D721Med (cell line): Measurements from ENCODE around the gene SIRT6.
"Not testable (repeated sequence)": the region's sequence is repeated elsewhere in the genome, so short reads cannot be mapped to it uniquely, and the experiment has no call there.

Experiments used
- DNase-seq: peaks from one replicate; pipeline ENCODE4 v3.0.0; 2011; ENCODE audit warnings: low spot score; ENCODE audit not compliant: insufficient read length
- FAIRE-seq: peaks from 2 replicates; lab custom pipeline; 2011; peaks lifted over from hg19 to GRCh38; lab: Jason Lieb, UNC
- TF ChIP-seq, protein P1 (sequence below): IDR thresholded peaks from 2 replicates; pipeline ENCODE4 v1.5.1; 2012; ENCODE audit warnings: mild to moderate bottlenecking, control low read depth; ENCODE audit not compliant: insufficient read depth; ENCODE audit errors: missing control alignments

The SIRT6 gene

DNA sequence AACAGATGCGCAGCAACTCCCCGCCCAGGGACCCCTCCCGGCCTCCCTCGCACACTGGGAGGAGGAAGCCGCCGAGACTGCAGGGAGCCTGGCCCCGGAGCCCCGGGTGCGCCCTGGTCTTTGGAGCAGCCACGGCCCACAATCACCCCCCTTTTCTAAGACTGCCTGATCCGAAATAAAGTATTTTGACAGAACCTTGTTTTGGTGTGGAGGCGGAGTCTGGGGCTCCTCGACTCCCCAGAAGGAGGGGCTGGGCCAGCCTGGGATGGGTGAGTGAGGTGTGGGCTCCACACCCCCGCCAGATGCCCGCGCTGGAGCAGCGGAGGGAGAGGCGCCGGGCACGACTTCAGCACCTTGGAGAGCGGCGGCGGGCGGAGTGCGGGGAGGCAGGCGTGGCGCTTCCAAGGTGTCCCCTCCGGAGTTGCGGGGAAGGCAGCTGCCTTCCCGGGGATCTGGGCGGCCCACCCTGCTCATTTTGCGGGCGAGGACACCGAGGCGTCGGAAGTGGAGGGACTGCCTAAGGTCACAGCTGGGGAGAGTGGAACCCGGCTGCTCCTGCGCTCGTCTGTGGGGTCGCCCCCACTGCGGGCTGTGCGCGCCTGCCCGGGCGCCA lies 9.4 kb downstream of the SIRT6 start:
- FAIRE-seq (no peak), DNase-seq (no peak)
- TF ChIP-seq, protein P1, sequence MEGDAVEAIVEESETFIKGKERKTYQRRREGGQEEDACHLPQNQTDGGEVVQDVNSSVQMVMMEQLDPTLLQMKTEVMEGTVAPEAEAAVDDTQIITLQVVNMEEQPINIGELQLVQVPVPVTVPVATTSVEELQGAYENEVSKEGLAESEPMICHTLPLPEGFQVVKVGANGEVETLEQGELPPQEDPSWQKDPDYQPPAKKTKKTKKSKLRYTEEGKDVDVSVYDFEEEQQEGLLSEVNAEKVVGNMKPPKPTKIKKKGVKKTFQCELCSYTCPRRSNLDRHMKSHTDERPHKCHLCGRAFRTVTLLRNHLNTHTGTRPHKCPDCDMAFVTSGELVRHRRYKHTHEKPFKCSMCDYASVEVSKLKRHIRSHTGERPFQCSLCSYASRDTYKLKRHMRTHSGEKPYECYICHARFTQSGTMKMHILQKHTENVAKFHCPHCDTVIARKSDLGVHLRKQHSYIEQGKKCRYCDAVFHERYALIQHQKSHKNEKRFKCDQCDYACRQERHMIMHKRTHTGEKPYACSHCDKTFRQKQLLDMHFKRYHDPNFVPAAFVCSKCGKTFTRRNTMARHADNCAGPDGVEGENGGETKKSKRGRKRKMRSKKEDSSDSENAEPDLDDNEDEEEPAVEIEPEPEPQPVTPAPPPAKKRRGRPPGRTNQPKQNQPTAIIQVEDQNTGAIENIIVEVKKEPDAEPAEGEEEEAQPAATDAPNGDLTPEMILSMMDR = no peak

DNA sequence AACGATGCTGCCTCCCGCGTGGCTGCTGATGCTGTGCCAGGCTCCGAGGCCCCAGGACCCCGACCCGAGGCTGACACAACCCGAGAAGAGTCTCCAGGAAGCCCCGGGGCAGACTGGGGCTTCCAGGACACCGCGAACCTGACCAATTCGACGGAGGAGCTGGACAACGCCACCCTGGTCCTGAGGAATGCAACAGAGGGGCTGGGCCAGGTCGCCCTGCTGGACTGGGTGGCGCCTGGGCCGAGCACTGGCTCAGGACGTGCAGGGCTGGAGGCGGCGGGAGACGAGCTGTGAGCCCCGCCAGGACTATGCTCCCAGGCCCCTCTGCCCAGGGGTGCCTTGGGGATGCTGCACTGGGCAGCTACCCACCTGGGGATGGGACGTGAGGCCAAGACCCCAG lies 10.7 kb downstream of the SIRT6 start:
- DNase-seq (no peak), FAIRE-seq (no peak)
- TF ChIP-seq, protein P1 = no peak

DNA sequence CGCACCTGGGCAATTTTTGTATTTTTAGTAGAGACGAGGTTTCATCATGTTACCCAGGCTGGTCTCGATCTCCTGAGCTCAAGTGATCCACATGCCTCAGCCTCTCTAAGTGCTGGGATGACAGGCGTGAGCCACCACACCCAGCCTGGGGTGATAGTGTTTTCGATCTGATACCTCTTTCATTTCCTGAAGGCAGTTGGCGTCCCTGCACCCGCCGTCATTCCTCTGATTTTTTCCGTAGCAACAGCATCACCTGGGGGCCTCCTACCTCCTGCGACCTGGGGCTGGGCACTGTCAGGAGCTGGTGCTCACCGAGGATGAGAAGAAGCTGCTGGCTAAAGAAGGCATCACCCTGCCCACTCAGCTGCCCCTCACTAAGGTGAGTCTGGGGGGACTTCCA lies 18.1 kb downstream of the SIRT6 start:
- FAIRE-seq = no peak
- DNase-seq = no peak
- TF ChIP-seq, protein P1 = no peak

DNA sequence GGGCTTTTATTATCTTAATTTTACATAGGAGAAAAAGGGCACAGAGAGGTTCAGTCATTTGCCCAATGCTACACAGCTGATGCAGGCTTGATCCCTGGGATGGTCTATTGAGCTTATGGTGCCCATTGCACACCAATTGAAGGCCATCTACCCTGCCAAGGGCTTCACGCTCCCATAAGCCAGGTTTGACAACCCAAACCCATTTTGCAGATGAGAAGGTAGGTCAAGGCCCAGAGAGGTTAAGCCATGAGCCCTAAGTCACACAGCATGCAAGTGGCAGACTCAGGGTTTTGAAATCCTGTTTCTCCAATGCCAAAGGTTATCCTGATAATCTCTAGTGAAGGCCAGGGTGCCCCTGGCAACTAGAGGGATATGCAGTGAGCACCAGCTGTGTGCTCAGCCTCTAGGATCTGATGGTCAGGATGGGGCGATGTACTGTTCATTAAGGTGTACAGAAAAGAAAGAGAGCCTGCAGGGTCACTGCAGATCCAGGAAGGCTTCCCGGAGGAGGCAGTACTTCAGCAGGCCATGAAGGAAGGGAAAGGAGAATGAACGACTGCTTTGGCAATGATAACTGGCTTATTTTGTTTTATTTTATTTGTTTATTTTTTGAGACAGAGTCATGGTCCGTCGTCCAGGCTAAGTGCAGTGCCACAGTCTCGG lies 20.8 kb downstream of the SIRT6 start:
- TF ChIP-seq, protein P1 = no peak
- FAIRE-seq = no peak
- DNase-seq = no peak

DNA sequence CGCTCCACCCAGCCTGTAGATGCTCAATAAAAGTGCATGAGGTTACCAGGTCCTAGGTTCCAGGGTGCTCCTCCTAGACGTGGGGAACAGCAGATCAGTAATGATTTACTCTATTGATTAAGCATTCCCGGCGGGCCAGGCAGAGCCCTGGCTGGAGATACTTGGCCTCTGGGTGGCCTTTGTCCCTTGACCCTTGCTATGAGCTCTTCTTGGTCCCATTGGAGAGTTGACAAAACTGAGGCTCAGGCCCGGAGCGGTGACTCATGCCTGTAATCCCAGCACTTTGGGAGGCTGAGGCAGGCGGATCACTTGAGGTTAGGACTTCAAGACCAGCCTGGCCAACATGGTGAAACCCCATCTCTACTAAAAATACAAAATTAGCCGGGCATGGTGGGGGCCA lies 24.4 kb downstream of the SIRT6 start:
- FAIRE-seq = not testable (repeated sequence)

DNA sequence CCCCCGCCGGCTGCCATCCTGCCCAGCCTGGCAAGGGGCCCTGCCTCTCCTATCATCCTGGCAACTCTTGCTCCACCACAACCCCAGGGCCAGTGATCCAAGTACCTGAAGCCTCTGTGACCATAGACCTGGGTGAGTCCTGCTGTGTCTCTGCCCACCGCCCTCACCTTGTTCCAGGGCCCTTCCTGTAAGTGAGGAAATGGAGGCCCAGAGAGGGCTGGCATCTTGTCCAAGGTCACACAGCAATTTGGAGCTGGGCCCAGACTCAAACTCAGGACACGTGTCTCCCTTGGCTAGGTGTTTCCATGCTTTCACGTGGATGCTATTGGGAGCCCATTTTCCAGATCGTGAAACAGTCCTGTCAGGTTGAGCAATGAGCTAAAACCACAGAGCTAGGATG lies 25.2 kb downstream of the SIRT6 start:
- DNase-seq (no peak), FAIRE-seq (no peak)
- TF ChIP-seq, protein P1 = no peak

More for the DNA sequence above, 24.4 kb downstream of the SIRT6 start:
- not testable (repeated sequence) for DNase-seq

DNA sequence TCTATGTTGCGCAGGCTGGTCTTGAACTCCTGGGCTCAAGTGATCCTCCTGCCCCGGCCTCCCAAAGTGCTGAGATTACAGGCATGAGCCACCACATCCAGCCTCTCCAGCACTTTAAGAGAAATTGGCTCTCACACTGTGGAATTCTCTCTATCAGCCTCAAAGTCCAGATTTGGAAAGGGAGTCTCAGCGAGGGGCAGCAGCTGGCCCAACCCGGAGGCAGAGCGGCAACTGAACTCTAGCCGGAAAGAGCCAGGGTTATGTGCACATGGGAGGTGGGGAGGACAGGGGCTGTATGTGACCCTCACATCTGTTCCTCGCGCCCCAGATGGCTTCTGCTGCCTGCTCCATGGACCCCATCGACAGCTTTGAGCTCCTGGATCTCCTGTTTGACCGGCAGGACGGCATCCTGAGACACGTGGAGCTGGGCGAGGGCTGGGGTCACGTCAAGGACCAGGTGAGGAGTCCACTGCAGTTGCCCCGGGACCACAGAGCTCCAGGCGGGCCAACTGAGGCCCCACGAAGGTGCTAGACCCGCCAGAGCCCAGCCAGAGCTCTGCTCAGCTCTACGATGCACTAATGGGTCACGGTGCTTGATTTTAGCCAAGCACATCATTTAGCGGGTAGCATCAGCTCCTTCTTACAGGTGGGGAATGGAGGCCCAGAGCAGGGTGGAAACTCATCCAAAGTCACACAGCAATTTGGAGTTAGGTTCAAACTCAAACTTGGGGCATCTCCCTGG lies 27.6 kb downstream of the SIRT6 start:
- FAIRE-seq (no peak), DNase-seq (no peak)
- TF ChIP-seq, protein P1 = no peak
